ENCODE measurements around the gene ARAP2. TPM values are rescaled to one million over a fixed set of nuclear protein-coding genes. Genes with fewer than 3 reads are reported as not detected.

The ARAP2 gene
- total RNA-seq, 2 donors from 2014 or later = 124 to 156 TPM

DNA sequence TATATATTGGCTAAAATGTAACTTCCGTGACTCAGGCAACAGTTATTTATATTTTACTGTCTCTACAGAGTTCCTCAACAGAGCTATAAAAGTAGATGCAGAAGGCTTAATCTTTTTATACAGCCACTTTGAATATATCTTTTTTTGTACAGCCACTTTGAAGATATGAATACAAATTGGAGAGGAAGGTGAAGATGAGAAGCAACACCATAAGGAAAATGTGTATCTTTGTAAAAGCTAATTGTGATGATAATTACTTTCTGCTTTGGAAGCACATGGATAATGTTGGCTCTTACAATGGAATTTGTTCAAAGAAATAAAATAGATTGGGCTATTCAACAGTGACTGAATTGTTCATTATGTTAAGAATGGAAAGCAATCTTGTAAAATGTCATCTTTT lies 205.8 kb downstream of the ARAP2 start:
- H3K4me1 Mint-ChIP-seq (ENCODE audit: low read depth in 2 of 2) = no peaks in the 10 kb centered on the region
- DNase-seq (ENCODE audit: low spot score) (no peak), ATAC-seq (no peak)
- H3K27ac Mint-ChIP-seq = no peak overlapping the region
- no peaks in the 10 kb centered on the region for H3K27me3 Mint-ChIP-seq
- H3K4me3 Mint-ChIP-seq = no peak overlapping the region
- peaks cover 14% of the 10 kb centered on the region for H3K36me3 Mint-ChIP-seq
- no peaks in the 10 kb centered on the region for H3K9me3 Mint-ChIP-seq

DNA sequence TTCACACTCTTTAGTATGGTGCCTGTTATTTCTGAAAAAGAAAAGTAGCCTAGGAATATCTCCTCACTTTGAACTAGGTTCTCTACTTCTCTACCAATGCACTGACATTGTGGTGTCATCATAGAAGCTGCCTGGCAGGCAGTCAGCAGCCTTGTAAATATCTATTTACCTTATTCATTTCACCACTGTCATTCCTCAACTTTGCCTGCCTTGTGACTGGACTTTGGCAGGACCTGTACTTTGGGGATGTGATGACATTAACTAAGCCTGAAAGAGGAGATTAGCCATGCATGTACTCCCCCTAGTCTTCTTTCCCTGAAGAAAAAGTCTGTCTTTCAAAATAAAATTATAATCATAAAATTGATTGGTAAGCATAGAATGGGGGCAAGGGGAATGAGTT lies 207.2 kb downstream of the ARAP2 start:
- DNase-seq (ENCODE audit: low spot score) = no peak
- Mint-ChIP-seq H3K4me3 (no peak overlapping the region), H3K4me1 (ENCODE audit: low read depth in 2 of 2) (no peaks in the 10 kb centered on the region), H3K27ac (no peak overlapping the region), H3K9me3 (no peaks in the 10 kb centered on the region), H3K36me3 (peaks cover 14% of the 10 kb centered on the region), H3K27me3 (no peaks in the 10 kb centered on the region)
- ATAC-seq = no peak

DNA sequence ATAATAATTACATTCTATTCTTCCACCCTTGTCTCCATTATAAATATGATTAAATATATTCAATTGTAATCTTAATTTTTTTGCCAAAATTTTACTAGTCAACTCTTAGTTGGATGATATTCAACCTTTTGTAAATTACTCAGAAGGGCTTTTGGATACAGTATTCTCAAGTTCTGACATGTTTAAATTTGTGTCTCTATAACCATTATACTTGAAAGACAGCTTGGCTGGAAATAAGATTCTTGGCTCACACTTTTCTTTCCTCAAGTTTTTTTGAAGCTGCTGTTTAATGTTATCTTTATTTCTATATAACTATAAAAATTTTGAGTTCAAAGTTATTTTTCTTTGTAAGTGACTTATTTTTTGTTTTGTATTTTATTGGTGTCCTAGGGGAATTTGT lies 214.4 kb downstream of the ARAP2 start:
- no peak overlapping the region for H3K27ac Mint-ChIP-seq
- no peaks in the 10 kb centered on the region for H3K9me3 Mint-ChIP-seq
- DNase-seq (ENCODE audit: low spot score) = no peak

DNA sequence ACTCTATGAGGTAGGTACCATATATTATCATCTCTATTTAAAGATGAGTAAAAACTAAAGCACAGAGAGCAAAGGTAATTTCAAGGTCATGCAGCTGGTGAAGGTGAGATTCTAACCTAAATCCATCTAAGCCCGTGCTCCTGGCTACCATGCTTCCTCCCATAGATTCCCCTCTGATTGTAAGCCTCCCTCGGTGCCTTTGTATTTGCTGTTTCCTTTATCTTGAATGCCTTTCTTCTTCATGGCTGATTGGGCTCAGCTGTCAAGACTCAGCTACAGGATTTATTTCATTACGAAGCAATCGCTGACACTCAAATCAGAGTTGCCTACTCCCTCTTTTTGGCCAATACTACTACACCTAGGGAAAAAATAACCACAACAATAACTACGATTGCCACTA lies 217.1 kb downstream of the ARAP2 start:
- no peaks in the 10 kb centered on the region for H3K27me3 Mint-ChIP-seq
- no peak overlapping the region for H3K4me3 Mint-ChIP-seq
- H3K4me1 Mint-ChIP-seq (ENCODE audit: low read depth in 2 of 2) = no peaks in the 10 kb centered on the region
- DNase-seq (ENCODE audit: low spot score) (no peak), ATAC-seq (no peak)
- H3K36me3 Mint-ChIP-seq = no peaks in the 10 kb centered on the region
- H3K9me3 Mint-ChIP-seq = peaks cover 2% of the 10 kb centered on the region
- H3K27ac Mint-ChIP-seq = no peak overlapping the region

More for the DNA sequence above, 214.4 kb downstream of the ARAP2 start:
- no peaks in the 10 kb centered on the region for H3K4me1 Mint-ChIP-seq (ENCODE audit: low read depth in 2 of 2)
- ATAC-seq = no peak
- H3K36me3 Mint-ChIP-seq = peaks cover 4% of the 10 kb centered on the region
- no peaks in the 10 kb centered on the region for H3K27me3 Mint-ChIP-seq
- no peak overlapping the region for H3K4me3 Mint-ChIP-seq

DNA sequence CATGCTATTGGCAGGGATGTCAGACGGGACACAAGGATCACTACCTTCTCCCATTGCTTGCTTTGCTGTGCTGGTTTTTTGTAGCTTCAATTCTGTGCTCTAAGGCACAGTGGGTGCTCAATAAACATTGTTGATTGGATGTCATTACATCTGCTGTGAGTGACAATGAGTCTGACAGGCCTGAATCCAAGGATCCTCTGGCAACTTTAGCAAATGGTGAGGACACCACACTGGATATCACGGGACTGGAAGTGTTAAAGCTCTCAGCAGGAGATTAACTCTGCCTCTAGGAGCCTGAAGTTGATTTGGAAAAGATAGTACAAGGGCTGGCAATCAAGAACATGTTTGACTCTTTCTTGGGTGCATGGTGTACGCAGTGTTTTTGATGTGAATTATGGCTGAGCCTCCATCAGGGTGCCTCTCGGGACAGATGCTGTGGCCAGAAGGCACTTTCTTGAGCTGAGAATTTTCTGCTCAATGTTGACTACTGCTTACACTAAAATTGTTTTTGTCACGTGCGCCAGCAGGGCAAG lies 217.9 kb downstream of the ARAP2 start:
- Mint-ChIP-seq H3K27me3 (no peaks in the 10 kb centered on the region), H3K4me3 (no peak overlapping the region), H3K9me3 (peaks cover 4% of the 10 kb centered on the region), H3K27ac (no peak overlapping the region), H3K4me1 (ENCODE audit: low read depth in 2 of 2) (no peaks in the 10 kb centered on the region), H3K36me3 (no peaks in the 10 kb centered on the region)
- ATAC-seq (no peak), DNase-seq (ENCODE audit: low spot score) (no peak)

DNA sequence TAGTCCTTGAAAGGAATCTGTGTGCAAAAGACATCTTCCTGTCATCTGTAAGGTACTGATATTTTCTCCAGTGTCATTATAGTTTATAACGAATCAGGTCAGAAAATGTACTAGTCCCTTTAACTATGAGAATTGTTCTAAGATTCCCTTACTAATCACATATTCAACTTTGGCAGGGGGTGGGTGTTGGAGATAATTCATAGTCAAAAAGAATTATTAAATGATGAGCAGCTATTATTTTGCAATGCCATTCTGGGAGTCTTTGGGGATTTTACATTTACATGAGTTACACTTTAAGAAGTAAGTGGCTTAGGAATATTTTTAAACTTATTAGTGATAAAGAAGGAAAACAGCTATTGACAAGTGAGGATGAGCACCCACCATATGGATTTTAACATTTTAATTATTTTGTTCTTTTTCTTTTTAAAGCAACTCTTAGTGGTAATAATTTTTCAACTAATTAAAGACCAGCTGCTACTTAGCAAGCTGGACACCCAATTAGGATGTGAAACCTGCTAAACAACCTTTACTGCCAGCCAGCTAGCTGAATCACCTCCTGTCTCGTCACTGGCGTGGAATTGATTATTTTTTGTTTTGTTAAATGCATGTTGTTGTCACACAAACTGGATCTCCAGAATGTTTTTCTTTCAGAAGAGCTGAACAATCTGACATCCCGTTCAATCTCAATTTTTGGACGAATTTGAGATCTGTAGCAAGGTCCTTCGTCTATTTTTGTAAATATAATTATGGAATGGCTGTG lies 219.2 kb downstream of the ARAP2 start:
- Mint-ChIP-seq H3K4me1 (ENCODE audit: low read depth in 2 of 2) (no peaks in the 10 kb centered on the region), H3K27ac (no peak overlapping the region), H3K27me3 (no peaks in the 10 kb centered on the region), H3K4me3 (no peak overlapping the region), H3K36me3 (peaks cover 5% of the 10 kb centered on the region), H3K9me3 (peaks cover 4% of the 10 kb centered on the region)
- DNase-seq (ENCODE audit: low spot score) = no peak
- no peak for ATAC-seq

DNA sequence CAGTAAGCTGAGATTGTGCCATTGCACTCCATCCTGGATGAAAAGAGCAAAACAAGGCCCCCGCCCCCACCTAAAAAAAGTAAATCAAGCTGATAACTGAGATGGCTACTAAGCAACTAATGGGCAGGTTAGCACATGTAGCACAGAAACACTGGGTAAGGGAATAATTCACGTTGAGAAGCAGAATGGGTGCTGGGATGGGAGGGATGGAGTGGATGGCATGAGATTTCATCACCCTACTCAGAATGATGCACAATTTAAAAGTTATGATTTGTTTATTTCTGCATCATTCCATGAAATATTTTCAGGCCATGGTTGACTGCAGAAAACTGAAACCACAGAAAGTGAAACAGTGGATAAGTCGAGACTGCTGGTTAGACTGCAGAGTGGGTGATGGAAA lies 224.0 kb downstream of the ARAP2 start:
- Mint-ChIP-seq H3K27ac (no peak overlapping the region), H3K27me3 (no peaks in the 10 kb centered on the region), H3K9me3 (peaks cover 4% of the 10 kb centered on the region), H3K36me3 (peaks cover 5% of the 10 kb centered on the region), H3K4me1 (ENCODE audit: low read depth in 2 of 2) (no peaks in the 10 kb centered on the region), H3K4me3 (no peak overlapping the region)
- ATAC-seq = no peak
- DNase-seq (ENCODE audit: low spot score) = no peak

Other genes starting within 250 kb of the ARAP2 start
- gene DTHD1, start 37.1 kb upstream of the ARAP2 start, total RNA-seq = 10 to 100 TPM; 12.1 to 12.9 TPM

All from natural killer cell treated with Interleukin-12 subunit alpha and Interleukin-12 subunit beta and Interleukin-15 and Interleukin-18, amount 100 ng/mL, for 72 hours (primary cell).